K562 (cell line): Measurements from ENCODE around the gene KCNH2. TPM values are rescaled to one million over a fixed set of nuclear protein-coding genes. Genes with fewer than 3 reads are reported as not detected.
A peak's percentile ranks its signal among the peaks of the same experiment; 100 is the strongest.

Experiments
- ARID1B ChIP-seq: fragments of 450-650 bp; IDR thresholded peaks from 2 replicates; pipeline ENCODE4 v1.6.1; 2016; ENCODE audit warnings: antibody characterized with exemption, mild to moderate bottlenecking, inconsistent platforms
- ATF6 ChIP-seq: sonication (generic); formaldehyde crosslinking; IDR thresholded peaks from 2 replicates; pipeline ENCODE4 v1.4.0; 2020; ENCODE audit warnings: mild to moderate bottlenecking, missing genetic modification reagents
- E2F6 ChIP-seq, 2 experiments: IDR thresholded peaks; 2 replicates each; pipeline ENCODE4 v1.6.1; 2011; ENCODE audit warnings: borderline replicate concordance in 1 of 2, control low read depth in 1 of 2, low read depth in 1 of 2, low read length in 1 of 2, mild to moderate bottlenecking in 1 of 2, mixed read lengths in 1 of 2, moderate library complexity in 1 of 2; ENCODE audit not compliant: insufficient read depth in 1 of 2, insufficient read length in 1 of 2, poor library complexity in 1 of 2, severe bottlenecking in 1 of 2; ENCODE audit errors: extremely low read depth in 1 of 2
- FOXP4 ChIP-seq: sonication (generic); formaldehyde crosslinking; IDR thresholded peaks from 2 replicates; pipeline ENCODE4 v1.8.0; 2022; ENCODE audit warnings: mild to moderate bottlenecking, missing genetic modification reagents, borderline replicate concordance
- ID3 ChIP-seq, 2 experiments: fragments of 250-450 bp in 1 of 2; fragments of 450-650 bp in 1 of 2; sonication (Bioruptor Pico) in 1 of 2; IDR thresholded peaks; 2 replicates each; pipeline versions ENCODE4 v1.6.1 to v1.8.0; 2016 to 2021; ENCODE audit warnings: mild to moderate bottlenecking in 2 of 2, moderate library complexity in 2 of 2, missing compliant biosample characterization in 1 of 2, missing genetic modification characterization in 1 of 2
- LEF1 ChIP-seq: fragments of 450-650 bp; IDR thresholded peaks from 2 replicates; pipeline ENCODE4 v1.6.1; 2016; ENCODE audit warnings: mild to moderate bottlenecking
- MAFG ChIP-seq: fragments of 450-650 bp; conservative IDR thresholded peaks from 2 replicates; pipeline ENCODE4 v1.6.1; 2016; ENCODE audit warnings: missing genetic modification characterization, missing compliant biosample characterization
- NR4A1 ChIP-seq, 2 experiments: fragments of 250-450 bp in 1 of 2; fragments of 450-650 bp in 1 of 2; sonication (Bioruptor Pico) in 1 of 2; IDR thresholded peaks; 2 replicates each; pipeline versions ENCODE4 v1.4.0 to v1.6.1; 2016 to 2020; ENCODE audit warnings: mild to moderate bottlenecking in 2 of 2, missing compliant biosample characterization in 1 of 2, missing genetic modification characterization in 1 of 2, moderate library complexity in 1 of 2
- STAG1 ChIP-seq: sonication (generic); formaldehyde crosslinking; IDR thresholded peaks from 2 replicates; pipeline ENCODE4 v1.5.0; 2020; ENCODE audit warnings: missing genetic modification reagents, borderline replicate concordance
- TSC22D4 ChIP-seq: fragments of 450-650 bp; IDR thresholded peaks from 2 replicates; pipeline ENCODE4 v1.6.1; 2016; ENCODE audit warnings: missing genetic modification characterization, missing biosample characterization, control low read depth
- YY1 ChIP-seq, 3 experiments: IDR thresholded peaks; 2 replicates each; pipeline ENCODE4 v1.6.1; 2011; ENCODE audit warnings: low read length in 2 of 3, mild to moderate bottlenecking in 2 of 3, moderate library complexity in 2 of 3, borderline replicate concordance in 1 of 3, control low read depth in 1 of 3, low read depth in 1 of 3; ENCODE audit not compliant: insufficient read depth in 3 of 3, insufficient replicate concordance in 2 of 3, control insufficient read depth in 1 of 3, insufficient read length in 1 of 3; ENCODE audit errors: extremely low read depth in 1 of 3
- ZHX1 ChIP-seq: fragments of 150-350 bp; conservative IDR thresholded peaks from 2 replicates; pipeline ENCODE4 v1.6.1; 2014; ENCODE audit warnings: low read length
- ZNF197 ChIP-seq: fragments of 200-800 bp; sonication (Bioruptor generic); IDR thresholded peaks from 2 replicates; pipeline ENCODE4 v1.6.1; 2016; ENCODE audit warnings: low read depth, missing genetic modification characterization, missing compliant biosample characterization
- ZNF583 ChIP-seq: fragments of 250-450 bp; sonication (Bioruptor Pico); IDR thresholded peaks from 2 replicates; pipeline ENCODE4 v1.4.0; 2020
- ZNF780A ChIP-seq: fragments of 250-450 bp; sonication (Bioruptor Pico); IDR thresholded peaks from 2 replicates; pipeline ENCODE4 v1.5.0; 2021; ENCODE audit warnings: mild to moderate bottlenecking
- polyA plus RNA-seq, 8 experiments: library from polyadenylated mRNA; depleted of rRNA in 4 of 8; stranded (reverse) in 5 of 8; unstranded in 3 of 8; fragments of >200 nt; fragmentation: Nextera tagmentation in 2 of 8; fragmentation: Illumina TruSeq in 1 of 8; extraction: Ambion mirVana in 2 of 8; extraction: Trizol in 1 of 8; gene quantifications; 2 replicates each; pipeline versions ENCODE4 v1.2.1 to v1.2.3, GENCODE V29; 2011 to 2014; ENCODE audit warnings: inconsistent platforms in 1 of 8, missing spikeins in 1 of 8
- total RNA-seq, 7 experiments: library from RNA; depleted of rRNA in 6 of 7; stranded (reverse); fragments of >200 nt in 6 of 7; fragmentation: Illumina TruSeq in 2 of 7; extraction: Trizol in 2 of 7; gene quantifications; 2 replicates each; pipeline versions ENCODE4 v1.2.1 to v1.2.3, GENCODE V29; 2011 to 2021; ENCODE audit warnings: low replicate concordance in 1 of 7

Gene KCNH2
- total and polyA plus RNA-seq, 9 of the 15 experiments (the other 6 are each of a cell fraction or from before 2014, with no cell fraction given) = 18.1 to 368 (median 218) TPM

- TF ChIP-seq ATF6 (CRISPR knock-in tag) (0 out of 2 replicates have a peak, but pooled peaks have one; percentile 7), ZHX1 (no peak), TSC22D4 (no peak), FOXP4 (CRISPR knock-in tag) (no peak), ARID1B (no peak), MAFG (tag) (no peak), ID3 (CRISPR knock-in tag; IDR thresholded peaks at IDR 0.05) (no peak), ID3 (tag; IDR thresholded peaks at IDR 0.05) (no peak), ZNF583 (0 out of 2 replicates have a peak, but pooled peaks have one; percentile 45), ZNF197 (CRISPR knock-in tag) (0 out of 2 replicates have a peak, but pooled peaks have one; percentile 41), E2F6 (IDR thresholded peaks at IDR 0.05; ENCODE audit: borderline replicate concordance in 1 of 2, extremely low read depth in 1 of 2, insufficient read depth in 1 of 2, insufficient read length in 1 of 2, low read depth in 1 of 2, low read length in 1 of 2, poor library complexity in 1 of 2, severe bottlenecking in 1 of 2) (no peak), STAG1 (CRISPR knock-in tag) (no peak), YY1 (IDR thresholded peaks at IDR 0.05; ENCODE audit: borderline replicate concordance in 1 of 3, control insufficient read depth in 1 of 3, extremely low read depth in 1 of 3, insufficient read depth in 3 of 3, insufficient read length in 1 of 3, insufficient replicate concordance in 2 of 3, low read depth in 1 of 3, low read length in 2 of 3) (no peak), NR4A1 (CRISPR knock-in tag; IDR thresholded peaks at IDR 0.05) (no peak), NR4A1 (tag; IDR thresholded peaks at IDR 0.05) (no peak), LEF1 (no peak), ZNF780A (CRISPR knock-in tag) (no peak)
These were observed 20.7 kb downstream of the KCNH2 start (continued) for GRCh38 chr7:150957133-150958020.
